AG09319 (cell line): ENCODE results near the gene HNRNPL.
"Not testable (repeated sequence)": the region's sequence is repeated elsewhere in the genome, so short reads cannot be mapped to it uniquely, and the experiment has no call there.

Experiments
- DNase-seq: peaks from one replicate; pipeline ENCODE4 v3.0.0-alpha.2; 2010; ENCODE audit warnings: low read depth; ENCODE audit errors: extremely low read depth
- TF ChIP-seq, protein P1 (sequence below): IDR thresholded peaks from 2 replicates; pipeline ENCODE4 v1.5.1; 2011; ENCODE audit warnings: low read depth, mild to moderate bottlenecking, inconsistent platforms, low read length, moderate library complexity

Gene HNRNPL

DNA sequence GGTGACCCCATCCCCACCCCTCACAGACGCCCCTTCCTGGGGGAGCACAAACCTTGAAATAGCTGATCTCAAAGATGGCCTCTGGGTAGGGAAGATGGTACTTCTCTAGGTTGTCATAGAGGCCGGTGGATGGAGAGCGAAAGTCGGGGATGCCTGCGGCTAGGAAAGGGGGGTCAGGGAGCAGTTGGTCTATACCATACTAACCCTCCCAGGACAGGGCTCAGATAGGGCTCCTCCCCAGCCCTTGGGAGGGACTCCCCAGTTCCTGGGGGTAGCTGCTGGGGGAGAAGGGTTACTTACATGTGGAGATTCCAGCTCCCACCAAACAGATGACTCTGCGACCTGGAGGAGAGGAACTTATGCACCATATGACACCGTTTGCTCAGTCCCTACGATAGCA, 40.0 kb upstream of the HNRNPL start:
- TF ChIP-seq, protein P1, sequence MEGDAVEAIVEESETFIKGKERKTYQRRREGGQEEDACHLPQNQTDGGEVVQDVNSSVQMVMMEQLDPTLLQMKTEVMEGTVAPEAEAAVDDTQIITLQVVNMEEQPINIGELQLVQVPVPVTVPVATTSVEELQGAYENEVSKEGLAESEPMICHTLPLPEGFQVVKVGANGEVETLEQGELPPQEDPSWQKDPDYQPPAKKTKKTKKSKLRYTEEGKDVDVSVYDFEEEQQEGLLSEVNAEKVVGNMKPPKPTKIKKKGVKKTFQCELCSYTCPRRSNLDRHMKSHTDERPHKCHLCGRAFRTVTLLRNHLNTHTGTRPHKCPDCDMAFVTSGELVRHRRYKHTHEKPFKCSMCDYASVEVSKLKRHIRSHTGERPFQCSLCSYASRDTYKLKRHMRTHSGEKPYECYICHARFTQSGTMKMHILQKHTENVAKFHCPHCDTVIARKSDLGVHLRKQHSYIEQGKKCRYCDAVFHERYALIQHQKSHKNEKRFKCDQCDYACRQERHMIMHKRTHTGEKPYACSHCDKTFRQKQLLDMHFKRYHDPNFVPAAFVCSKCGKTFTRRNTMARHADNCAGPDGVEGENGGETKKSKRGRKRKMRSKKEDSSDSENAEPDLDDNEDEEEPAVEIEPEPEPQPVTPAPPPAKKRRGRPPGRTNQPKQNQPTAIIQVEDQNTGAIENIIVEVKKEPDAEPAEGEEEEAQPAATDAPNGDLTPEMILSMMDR: no peak
- DNase-seq: no peak

DNA sequence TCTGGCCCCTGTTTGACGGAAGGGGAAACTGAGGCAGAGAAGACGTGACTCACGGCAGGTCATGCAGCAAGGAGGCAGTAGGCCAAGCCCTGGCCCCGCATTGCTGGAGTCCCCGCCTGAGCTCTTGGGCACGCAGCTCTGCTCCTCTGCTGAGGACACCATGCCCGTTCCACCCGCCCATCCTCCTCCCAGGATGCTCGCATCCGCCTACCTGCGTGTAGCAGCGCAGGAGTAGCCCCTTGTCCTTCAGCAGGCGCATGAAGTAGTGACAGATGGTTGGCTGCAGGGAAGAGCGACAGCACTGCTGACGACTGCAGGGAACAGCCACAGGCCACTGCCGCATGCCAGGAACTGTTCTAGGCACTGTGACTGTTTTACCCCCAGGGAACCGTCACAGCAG, 39.1 kb upstream of the HNRNPL start:
- DNase-seq: no peak
- TF ChIP-seq, protein P1: no peak

- DNase-seq: not testable (repeated sequence)
Observed at GRCh38 chr19:38884691-38885090, 34.9 kb upstream of the HNRNPL start.

DNA sequence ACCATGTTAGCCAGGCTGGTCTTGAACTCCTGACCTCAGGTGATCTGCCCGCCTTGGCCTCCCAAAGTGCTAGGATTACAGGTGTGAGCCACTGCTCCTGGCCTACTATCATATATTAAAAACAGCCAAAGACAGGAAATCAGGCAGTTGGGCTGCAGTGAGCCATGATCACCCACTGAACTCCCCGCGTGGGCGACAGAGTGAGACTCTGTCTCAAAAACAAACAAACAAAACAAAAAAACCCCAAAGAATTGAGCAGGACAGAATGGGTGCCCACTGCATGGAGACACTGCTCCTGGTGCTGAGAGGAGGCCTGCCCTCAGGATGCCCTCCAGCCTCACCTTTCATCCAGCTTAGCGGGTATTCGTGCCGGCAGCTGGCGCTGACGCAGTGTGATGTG, 33.5 kb upstream of the HNRNPL start:
- TF ChIP-seq, protein P1: no peak
- DNase-seq: no peak

- DNase-seq: no peak
- TF ChIP-seq, protein P1: no peak
Observed at GRCh38 chr19:38880882-38881609, 31.3 kb upstream of the HNRNPL start.

DNA sequence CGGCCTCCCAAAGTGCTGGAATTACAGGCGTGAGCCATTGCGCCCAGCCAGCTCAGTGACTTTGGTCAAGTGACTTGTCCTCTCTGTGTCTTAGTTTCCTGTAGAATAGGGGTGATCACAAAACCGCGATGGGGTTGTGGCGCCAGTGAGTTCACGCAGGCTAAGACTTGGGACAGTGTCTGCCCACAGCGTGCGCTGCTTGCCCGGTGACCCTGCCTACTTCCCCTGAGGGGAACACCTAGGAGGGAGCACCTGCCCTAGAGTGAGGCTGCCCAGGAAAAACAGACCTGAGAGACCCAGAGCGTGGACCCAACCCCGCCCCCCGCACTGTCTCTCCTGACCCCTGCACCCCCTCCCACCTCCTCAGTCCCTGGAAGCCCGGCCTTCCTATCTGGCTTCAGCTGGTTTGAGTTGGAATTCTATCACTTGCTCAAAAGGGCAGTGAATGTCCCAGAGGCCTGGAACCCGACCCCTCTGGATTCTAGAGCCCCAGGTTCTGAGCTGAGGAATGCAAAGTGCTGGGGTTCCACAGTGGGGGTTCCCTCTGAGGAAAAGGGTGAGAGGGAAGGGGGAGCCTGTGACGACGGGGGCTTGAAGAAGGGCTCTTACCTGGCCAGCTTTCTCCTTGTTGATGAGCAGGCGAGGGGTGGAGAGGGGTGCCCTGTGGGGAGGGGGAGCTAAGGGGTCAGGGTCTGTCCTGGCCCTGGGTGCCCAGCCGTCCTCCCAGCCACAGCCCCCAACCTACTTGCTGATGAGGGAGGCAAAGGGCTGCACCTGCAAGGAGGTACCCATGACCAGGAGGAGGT, 30.5 kb upstream of the HNRNPL start:
- TF ChIP-seq, protein P1: no peak
- no peak for DNase-seq

DNA sequence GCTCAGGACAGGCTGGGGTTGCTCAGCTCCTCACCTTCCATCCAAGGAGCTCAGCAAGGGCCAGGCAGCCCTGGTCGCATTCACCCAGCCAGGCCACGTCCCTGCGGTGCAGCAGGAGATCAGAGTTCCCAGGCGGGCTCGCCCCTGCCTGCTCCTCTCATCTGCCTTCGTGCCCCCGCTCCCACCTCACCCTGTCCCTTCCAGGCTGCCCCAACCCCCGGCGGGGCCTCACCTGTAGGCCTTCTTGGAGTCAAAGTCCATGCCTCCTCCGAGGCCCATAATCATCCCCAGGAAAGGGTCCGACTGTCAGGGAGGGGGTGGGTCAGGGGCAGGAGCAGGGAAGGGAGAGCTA, 29.6 kb upstream of the HNRNPL start:
- DNase-seq: no peak
- TF ChIP-seq, protein P1: no peak
